NCI-H2196 (cell line): ENCODE measurements around the gene SHISA5.
"Not testable (repeated sequence)": the region's sequence is repeated elsewhere in the genome, so short reads cannot be mapped to it uniquely, and the experiment has no call there.

Source experiments
- DNase-seq: peaks from one replicate; lab custom pipeline; 2025; ENCODE audit not compliant: unreplicated experiment; lab: John Stamatoyannopoulos, UW

The SHISA5 gene

DNA sequence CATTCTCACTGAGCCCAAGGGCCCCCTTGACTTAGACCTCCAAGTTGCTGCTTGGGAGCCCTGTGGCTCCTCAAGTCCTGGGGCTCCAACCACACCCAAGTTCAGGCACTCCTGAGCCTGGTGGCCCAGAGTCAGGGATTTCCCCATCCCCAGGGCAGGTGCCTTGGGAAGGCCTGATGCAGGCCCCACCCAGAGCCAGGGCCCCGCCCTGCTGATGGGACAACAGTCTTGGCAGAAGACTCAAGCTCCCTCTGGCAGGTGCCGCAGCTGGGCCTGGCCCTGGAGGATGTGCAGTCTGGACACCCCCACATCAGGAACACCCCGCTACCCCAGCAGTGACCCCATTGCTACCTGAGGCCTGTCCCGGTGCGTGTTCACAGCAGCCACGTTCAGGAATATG lies 17.7 kb upstream of the SHISA5 start:
- DNase-seq: no peak

DNA sequence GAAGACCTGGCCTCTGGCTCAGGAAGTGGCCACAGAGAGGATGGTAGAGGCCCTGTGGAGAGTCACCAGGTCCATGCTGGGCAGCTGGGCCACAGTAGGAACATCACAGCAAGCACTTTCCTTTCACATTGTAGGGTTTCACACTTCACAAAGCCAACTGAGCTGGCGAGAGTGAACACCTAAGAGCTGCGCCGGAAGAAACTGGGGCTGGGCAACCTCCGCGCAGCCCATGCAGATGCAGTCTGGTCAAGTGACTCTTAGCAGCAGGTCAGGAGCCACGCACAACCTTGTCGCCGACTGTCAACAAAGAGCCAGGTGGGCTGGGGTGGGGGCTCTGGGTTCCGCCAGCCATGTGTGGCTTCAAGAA lies 15.3 kb upstream of the SHISA5 start:
- DNase-seq: no peak

DNA sequence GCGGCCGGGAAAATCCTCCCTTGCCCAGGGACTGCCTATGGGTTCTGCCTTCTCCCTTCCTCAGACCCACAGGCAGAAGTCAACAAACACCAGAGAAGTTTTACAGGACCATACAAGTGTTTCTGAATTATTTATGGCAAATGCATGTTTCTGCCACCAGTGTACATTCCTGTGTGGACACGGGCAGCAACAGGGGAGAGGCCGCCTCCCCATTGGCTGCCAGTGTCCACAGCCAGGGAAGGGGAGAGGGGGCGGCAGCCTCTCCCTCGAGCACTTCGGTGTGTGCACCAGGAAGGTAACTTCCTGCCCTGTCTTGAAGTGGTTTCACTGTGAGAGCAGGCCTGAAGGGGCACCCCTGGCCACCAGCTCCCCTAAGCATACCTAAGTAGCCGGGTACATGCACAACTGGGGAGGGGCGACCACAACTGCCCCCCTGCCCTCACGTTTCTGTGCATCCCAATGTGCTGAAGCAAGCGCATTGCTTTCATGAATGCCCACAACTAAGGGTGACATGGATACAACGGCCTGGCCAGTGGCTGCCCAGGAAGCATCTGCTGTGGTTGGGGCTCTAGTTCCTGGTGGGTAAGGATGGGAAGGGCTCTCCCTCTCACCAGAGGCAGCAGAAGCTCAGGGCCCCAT lies 14.8 kb upstream of the SHISA5 start:
- no peak for DNase-seq

DNA sequence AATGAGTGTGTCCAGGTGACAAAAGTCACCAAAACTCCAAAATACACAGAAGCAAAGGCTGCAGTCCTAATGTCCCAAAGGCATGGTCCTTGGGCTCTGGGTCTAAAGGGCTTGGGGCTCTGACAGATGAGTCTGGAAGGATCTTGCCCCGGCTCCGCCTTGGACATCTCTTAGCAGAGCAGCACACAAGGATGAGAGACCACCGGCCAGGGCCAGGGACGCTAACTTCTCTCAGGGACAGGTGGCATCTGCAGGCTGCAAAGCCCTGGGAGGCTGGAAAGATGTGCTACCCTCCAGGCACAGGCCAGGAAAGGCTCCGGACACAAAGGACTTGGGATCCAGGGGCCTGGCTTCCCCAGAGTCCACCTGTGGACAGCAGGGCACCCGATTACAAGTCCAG lies 14.1 kb upstream of the SHISA5 start:
- DNase-seq: no peak

DNA sequence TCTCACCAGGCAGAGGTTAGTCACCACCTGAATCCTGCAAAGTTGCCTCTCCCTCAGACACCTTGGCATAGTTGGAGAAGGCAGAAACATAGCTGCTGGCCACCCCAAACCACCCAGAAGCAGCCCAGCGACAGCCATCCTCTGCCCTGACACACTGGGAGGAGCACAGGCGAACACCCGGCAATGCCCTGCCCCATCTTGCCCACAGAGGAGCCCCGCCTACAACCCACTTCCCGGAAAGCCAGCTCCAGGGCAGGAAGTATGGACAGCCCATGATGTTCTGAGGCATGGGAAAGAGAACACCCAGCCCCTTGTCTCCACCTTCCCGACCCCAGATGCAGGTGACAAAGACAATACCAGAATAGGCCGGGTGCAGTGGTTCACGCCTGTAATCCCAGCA lies 12.6 kb upstream of the SHISA5 start:
- no peak for DNase-seq

DNA sequence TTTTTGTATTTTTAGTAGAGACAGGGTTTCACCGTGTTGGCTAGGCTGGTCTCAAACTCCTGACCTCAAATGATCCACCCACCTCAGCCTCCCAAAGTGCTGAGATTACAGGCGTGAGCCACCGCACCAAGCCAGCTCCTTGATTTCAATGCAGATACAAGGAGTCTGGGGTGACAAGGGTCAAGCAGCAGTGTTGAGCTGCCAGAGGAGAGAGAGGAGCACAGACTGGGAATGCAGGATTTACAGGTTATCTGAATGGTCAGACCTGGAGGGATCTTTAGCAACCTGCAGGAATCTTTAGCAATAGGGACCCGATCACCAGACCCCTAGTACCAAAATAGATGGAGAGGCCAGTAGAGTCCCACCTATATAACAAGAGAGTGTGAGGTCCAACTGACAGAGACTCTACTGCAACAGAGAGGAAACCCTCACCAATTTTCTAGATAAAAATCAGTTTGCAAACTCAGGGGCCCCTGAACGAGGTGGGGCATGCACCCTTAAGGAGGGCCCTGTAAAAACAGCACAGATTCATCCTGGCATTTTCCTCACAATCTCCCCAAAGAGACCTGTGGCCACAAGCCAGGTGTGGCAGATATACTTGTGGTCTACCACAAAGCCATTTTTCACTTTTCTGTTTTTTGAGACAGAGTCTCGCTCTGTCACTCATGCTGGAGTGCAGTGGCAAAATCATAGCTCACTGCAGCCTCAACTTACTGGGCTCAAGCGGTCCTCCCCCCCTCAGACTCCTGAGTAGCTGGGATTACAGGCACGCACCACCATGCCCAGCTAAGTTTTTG lies 10.7 kb upstream of the SHISA5 start:
- DNase-seq: no peak

DNA sequence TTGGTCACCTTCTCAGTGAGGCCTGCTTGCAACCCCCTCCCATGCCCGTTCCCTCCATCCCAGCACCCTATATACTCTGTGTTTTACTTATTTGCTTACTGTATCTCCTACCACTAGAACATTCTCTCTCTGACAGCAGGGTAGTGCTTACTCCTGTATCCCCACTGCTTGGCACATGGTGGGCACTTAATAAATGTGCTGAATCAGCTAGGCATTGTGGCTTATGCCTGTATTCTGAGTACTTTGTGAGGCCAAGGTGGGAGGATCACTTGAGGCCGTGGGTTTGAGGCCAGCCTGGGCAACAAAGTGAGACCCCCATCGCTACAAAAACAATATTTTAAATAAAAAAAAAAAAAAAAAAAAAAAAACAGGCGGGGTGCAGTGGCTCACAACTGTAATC lies 7.6 kb upstream of the SHISA5 start:
- DNase-seq: no peak

DNA sequence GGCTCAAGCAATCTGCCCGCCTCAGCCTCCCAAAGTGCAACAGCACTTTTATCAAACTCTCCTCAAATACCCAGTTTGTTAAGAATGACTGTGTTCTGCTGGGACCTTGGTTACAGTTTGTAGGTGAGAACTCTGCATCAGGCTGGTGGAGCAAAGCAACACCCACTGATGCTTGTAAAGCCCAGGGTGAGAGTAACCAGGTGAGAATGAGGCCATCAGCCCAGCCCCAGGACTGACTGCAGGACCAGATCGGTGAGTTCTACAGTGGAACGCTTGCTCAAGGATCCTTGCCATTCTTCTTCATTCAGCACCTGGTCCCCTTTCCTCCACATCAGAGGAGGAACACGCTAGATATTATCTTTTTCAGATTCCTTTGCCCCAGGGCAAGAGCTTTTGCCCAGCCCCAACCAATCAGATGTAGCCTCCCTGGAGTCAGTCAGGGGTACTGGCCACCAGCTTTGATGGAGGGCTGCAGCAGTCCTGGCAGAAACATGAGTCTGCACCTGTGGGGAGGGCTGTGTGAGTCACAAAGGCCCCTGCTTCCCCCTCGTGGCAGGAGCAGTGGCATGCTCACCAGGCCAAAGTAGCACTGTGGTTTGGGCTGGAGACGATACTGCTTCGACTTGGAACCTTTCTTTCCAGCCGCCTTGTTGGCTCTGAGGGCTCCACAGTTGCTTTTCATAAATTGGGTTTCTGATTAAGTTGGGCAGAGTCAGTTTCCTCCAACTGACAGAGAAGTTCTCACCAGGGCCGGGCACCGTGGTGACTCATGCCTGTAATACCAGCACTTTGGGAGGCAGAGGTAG lies 3.5 kb upstream of the SHISA5 start:
- DNase-seq: peak; percentile 30

DNA sequence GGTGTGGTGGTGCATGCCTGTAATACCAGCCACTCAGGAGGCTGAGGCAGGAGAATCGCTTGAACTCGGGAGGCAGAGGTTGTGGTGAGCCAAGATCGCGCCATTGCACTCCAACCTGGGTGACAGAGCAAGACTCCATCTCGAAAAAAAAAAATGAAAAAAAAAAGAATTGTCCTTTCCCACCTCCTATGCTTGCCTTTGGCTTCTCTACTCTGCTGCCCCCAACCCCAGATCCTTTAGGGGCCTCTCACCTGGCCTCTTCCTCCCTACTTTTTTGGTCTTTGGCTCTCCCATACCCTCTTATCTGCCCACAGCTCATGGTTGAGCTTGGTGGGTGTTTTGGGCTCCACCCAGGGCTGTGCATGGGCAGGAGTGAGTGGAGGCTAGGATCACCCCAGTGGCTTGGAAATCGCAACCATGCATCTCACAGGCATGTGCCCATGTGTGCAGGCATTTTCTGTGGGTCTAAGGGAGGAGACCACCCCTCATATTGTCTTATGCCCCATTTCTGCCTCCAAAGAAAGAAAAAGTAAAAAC lies 2.1 kb upstream of the SHISA5 start:
- DNase-seq: no peak

DNA sequence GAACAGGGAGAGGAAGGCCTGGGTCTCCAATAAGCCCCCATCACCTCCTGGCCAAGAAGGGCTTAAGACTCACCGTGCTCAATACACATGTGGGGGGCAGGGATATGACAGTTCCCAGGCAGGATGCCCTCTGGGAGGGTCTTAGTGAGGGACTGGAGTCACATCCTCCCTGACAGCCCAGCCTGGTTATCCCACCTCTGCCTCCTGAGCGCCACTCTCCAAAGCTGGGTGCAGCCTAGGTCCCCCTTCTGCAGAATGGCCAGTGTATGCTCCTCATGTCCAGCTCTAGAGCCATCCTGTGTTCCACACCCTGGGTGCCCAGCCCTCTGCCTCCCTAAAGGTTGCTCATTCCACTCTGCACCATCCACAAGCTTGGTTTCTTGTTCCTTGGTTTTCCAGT lies 1.2 kb upstream of the SHISA5 start:
- no peak for DNase-seq

DNA sequence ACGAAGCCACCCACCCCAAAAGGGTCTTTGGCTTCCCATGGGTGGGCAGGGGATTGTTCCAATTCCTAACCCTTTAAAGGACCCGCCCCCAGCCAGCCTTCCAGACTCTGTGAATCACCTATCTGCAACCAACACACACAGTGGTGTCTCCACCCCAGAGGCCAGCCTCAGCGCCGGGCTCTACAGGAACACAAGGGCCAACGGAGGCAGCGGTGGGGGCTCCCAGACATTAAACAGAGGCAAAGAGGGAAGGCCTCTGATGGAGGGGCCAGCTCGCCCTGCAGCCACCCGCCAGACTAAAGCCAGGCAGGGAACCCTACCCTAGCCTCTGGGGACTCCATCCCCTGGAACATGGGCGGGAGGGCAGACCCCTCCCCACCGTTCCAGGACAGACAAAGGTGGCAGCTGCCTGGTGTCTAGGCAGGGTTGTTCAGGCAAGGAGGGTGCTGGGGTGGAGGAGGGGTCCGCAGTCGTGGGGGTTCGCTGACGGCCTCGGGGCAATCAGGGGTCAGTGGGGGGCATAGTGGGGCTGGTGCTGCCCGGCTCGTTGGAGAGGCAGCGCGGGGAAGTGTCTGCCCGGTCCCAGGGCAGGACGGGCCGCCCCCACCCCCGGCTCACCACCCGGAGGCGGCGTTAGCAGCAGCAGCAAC lies 448 bp downstream of the SHISA5 start:
- DNase-seq: no peak

DNA sequence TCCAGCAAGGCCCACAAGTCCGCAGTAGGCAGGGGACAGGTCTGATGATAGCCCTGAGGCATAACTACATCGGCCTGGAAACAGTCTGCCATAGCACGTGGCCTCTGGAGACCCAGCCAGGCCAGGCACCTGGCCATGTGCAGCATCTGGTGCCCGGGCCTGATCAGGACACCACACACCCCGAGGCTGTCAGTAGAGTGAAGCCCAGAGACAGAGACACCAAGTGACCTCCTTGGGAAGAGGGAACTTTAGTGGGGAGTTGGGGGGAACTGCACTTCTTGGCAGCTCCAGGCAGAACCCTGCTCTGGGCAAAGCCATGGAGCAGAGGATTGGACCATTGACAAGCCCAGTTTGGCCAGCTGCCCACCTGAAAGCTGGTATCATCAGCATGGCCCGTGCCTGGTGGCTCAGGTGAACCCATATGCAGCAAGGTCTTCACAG lies 1.2 kb downstream of the SHISA5 start:
- peak; percentile 3 for DNase-seq

DNA sequence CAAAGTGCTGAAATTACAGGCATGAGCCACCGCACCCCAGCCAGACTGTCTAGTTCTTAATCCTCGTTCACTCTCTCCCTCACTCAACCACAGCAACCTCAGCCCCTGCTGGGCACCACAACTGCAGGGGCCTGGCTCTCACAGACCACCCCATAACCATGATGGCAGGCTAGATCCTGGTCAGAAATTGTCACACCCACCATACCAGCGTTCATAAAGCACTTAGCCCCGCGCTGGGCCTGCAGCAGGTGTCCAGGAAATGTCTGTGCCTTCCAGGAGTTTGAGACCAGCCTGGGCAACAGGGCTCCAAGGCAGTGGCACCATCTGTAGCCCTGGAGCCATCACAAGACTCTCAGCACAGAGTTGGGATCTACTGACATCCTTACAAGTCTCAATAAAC lies 1.9 kb downstream of the SHISA5 start:
- DNase-seq: no peak

DNA sequence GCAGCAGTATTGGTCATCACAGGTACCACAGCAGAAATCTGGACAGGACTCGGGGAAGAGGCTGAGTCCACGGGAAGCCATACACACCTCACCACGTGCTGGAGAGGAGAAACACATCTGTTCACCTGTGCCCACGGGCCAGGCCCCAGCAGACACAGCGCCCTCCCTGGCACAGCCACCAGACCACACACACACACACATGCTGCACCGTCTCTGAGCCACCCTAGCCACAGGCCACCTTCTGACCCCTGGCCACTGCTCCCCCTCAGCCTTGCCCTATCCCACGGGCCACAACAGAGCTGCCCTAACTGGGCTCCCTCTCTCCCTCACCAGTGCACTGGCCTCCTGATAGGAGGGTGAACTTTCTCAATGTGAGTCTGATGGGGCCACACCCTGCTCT lies 2.8 kb downstream of the SHISA5 start:
- DNase-seq: no peak

DNA sequence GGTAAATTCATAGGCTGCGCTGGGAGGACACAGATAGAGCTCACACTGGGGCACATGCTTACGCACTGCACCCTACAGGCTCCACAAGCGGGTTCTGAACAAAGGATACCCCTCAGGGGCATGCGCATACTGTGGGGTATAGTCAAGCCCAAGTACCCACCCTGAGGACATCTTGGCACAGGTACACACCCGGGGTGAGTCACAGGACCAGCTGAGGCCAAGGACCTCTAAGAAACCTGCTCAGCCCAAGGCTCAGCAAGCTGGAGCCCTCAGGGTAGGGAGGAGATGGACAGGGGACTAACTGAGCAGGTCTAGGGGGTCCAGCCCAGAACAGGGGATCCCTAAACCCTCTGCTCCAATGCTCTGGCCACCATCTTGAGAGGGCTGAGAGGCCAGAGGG lies 3.3 kb downstream of the SHISA5 start:
- DNase-seq: no peak

DNA sequence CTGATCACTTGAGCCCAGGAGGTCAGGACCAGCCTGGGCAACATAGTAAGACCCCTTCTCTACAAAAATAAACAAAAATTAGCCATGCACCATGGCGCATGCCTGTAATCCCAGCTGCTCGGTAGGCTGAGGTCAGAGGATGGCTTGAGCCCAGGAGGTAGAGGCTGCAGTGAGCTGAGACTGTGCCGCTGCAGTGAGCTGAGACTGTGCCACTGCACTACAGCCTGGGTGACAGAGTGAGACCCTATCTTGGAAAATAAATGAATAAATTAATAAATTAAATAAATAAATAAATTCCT lies 10.8 kb downstream of the SHISA5 start:
- DNase-seq: no peak

DNA sequence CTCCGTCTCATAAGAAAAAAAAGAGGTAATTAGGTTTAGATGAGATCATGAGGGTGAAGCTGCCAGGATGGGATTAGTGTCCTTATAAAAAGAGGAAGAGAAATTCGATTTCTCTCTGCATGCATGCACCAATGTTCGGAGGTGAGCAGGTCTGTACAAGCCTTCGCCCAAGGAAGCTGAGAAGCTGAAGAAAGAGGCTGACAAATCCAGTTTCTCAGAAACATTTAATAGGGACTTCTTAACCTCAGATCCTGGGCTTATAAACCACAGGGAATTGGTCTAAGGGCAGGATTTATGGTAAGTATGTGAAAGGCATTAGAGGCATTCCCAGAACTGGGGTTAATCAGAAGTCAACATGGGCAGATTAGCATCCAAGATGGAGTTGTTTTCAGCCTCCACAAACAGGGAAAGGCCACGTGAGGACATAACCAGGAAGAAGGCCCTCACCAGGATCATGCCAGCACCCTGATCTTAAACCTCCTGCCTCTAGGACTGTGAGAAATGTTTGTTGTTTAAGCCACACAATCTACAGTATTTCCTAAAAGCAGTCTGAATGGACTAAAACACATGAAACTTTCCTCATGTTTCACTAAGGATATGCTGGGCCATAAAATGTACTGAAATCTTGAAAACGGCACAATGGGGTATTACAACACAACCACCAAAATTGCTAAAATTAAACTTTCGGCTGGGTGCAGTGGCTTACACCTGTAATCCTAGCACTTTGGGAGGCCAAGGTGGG lies 11.3 kb downstream of the SHISA5 start:
- no peak for DNase-seq

DNA sequence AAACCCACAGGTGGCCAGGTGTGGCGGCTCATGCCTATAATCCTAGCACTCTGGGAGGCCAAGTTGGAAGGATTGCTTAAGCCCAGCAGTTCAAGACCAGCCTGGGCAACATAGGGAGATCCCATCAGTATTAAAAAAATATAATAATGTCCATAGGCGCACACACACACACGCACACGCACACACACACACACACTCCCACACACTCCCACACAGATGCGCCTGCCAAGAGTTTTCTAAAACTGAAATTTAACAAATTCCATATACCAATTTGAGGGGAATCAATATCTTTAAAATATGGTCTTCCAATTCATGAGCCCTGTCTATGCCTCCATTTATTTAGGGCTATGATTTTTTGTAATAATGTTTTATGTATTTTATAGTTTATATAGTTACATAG lies 17.0 kb downstream of the SHISA5 start:
- DNase-seq: no peak

DNA sequence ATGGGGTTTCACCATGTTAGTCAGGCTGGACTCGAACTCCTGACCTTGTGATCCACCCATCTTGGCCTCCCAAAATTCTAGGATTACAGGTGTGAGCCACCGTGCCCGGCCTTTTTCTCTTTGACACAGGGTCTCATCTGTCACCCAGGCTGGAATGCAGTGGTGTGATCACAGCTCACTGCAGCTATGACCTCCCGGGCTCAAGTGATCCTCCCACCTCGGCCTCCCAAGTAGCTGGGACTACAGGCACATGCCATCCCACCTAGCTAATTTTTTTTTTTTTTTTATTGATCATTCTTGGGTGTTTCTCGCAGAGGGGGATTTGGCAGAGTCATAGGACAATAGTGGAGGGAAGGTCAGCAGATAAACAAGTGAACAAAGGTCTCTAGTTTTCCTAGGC lies 21.2 kb downstream of the SHISA5 start:
- DNase-seq: not testable (repeated sequence)

DNA sequence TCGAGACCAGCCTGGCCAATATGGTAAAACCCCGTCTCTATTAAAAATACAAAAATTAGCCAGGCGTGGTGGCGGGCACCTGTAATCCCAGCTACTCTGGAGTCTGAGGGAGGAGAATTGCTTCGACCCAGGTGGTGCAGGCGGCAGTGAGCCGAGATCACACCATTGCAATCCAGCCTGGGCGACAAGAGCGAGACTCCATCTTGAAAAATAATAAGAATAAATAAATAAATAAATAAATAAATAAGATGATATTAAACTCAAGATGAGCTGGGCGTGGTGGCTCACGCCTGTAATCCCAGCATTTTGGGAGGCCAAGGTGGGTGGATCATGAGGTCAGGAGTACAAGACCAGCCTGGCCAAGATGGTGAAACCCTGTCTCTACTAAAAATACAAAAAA lies 23.1 kb downstream of the SHISA5 start:
- not testable (repeated sequence) for DNase-seq
